ENCODE results near the gene MT1HL1.

DNA sequence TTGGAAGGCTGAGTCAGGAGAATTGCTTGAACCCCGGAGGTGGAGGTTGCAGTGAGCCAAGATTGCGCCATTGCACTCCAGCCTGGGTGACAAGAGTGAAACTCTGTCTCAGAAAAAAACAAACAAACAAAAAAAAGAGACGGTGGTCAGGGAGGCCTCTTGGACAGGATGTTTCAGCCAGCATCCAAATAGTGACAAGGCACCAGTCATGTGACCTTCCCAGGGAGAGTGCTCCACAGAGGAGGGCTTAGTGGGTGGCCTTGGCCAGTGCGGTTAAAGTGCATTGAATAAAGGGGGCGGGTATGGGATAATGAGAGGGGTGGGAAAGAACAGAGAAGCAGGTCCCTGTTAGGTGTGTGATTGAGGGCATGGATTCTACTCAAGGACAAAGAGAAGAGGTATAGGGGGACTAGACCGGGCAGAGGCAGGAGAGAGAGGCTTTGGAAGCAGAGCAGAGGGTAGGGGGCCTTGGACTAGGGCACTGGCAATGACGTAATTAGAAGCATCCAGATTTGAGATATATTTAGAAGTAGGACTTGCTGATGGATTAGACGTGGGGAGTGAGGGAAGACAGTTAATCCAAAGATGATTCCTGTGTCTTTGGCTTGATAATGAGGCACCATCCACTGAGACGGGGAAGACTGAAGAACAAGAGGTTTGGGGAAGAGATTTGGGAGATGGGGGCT, 25.8 kb upstream of the MT1HL1 start:
- TF ChIP-seq POLR2A (IDR thresholded peaks at IDR 0.05; ENCODE audit: extremely low read depth, insufficient read length) = no peak
- TF ChIP-seq, protein P1, sequence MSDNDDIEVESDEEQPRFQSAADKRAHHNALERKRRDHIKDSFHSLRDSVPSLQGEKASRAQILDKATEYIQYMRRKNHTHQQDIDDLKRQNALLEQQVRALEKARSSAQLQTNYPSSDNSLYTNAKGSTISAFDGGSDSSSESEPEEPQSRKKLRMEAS (IDR thresholded peaks at IDR 0.05; ENCODE audit: low read depth, low read length) = no peak
- TF ChIP-seq, protein P2, sequence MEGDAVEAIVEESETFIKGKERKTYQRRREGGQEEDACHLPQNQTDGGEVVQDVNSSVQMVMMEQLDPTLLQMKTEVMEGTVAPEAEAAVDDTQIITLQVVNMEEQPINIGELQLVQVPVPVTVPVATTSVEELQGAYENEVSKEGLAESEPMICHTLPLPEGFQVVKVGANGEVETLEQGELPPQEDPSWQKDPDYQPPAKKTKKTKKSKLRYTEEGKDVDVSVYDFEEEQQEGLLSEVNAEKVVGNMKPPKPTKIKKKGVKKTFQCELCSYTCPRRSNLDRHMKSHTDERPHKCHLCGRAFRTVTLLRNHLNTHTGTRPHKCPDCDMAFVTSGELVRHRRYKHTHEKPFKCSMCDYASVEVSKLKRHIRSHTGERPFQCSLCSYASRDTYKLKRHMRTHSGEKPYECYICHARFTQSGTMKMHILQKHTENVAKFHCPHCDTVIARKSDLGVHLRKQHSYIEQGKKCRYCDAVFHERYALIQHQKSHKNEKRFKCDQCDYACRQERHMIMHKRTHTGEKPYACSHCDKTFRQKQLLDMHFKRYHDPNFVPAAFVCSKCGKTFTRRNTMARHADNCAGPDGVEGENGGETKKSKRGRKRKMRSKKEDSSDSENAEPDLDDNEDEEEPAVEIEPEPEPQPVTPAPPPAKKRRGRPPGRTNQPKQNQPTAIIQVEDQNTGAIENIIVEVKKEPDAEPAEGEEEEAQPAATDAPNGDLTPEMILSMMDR (IDR thresholded peaks at IDR 0.05; ENCODE audit: low read depth, low read length) = no peak

All from NB4 (cell line).